Stimulated activated CD8-positive, alpha-beta memory T cell treated with anti-CD3 and anti-CD28 coated beads, Interleukin-15, amount 100 ng/mL, for 1 hour (primary cell): ENCODE results near the gene FRMD5.
A peak's percentile ranks its signal among the peaks of the same experiment; 100 is the strongest.
"Not testable (repeated sequence)": the region's sequence is repeated elsewhere in the genome, so short reads cannot be mapped to it uniquely, and the experiment has no call there.

Experiments used
- DNase-seq: peaks from one replicate; pipeline ENCODE4 v3.0.0-alpha.2; 2020; ENCODE audit warnings: low read depth

FRMD5 gene

GRCh38 chr15:44195151-44195740, at the start of gene FRMD5:
TSS of gene FRMD5 (minus strand) at chr15:44195271.
- peak; percentile 79 for DNase-seq

DNA sequence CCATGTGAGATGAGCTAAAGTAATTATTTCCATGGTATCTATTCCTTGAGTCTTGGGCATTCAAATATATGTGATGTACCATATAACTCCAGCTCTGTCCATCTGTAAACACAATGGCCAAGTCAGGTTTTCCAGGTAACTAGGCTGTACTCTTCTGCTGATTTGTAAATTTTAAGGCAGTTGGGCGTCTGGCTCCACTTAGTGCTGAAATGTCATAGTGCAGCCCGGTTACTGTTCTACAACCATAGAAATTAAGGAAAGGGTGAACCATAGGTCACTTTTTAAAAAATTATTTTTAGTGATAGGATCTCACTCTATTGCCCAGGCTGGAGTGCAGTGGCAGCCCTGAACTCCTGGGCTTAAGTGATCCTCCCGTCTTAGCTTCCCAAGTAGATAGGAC, 48.8 kb upstream of the FRMD5 start:
- DNase-seq, result no peak

DNA sequence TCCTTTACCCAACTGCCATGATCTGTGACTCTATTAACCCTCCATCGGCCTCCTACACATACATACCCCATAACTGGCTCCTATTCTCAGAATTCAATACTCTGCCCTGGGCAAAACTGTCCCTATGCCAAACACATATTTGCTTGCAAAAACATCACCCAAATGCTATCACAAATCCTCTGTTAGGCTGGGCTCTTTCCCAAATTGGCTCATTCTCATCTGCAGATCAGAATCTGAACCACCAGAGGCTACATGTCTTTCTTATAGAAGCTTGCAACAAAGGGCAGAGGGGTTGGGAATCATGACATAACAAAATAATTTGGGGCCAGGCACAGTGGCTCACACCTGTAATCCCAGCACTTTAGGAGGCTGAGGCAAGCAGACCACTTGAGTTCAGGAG, 48.1 kb upstream of the FRMD5 start:
- DNase-seq, result no peak

DNA sequence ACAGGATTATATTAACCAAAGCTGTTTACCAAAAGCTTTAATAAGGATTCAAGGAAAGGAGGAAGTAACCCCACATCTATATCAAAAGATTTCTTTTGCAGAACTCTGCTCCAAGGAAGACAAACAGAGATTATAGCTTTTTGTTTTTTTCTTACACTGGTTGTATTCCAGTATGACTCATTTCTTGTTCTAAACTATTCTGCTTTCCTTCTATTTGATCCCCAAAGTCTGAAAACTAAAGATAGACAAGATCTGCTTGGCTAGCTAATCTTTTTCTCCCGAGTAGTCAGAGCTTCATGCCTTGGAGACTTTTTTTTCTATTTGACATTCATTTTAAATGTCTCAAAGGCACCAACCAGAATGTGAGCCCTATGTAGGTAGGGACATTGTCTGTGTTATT, 36.8 kb upstream of the FRMD5 start:
- no peak for DNase-seq

DNA sequence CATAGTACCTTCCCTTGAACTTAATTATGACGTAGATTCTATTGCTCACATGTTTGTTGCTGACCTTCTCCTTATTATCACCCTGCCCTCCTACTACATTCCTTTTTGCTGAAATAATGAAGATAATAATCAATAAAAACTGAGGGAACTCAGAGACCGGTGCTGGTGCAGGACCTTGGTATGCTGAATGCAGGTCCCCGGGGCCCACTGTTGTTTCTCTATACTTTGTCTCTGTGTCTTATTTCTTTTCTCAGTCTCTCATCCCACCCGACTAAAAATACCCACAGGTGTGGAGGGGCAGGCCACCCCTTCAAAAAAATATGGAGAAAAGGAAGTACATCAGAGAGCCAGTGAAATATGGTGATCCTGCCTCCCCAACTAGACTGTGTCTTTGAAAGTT, 34.2 kb upstream of the FRMD5 start:
- DNase-seq, result not testable (repeated sequence)

DNA sequence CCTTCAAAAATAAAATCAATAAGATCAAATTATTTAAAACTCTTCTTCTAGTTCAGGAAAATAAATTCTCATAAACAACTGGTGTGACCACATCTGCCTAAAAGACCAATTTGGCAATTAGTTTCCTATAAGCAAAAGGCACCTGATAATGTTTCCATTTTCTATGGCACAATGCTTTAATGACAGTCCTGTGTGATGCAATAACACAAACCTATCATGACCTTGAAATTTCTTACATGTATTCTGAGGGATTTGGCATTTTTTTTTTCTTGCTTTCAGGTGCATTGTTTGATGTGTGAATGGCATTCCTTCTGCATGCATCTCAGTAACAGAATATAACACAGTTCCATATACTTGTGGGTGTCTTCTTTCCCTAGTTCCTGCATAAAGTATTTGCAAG, 32.5 kb upstream of the FRMD5 start:
- DNase-seq, result no peak

- DNase-seq, result not testable (repeated sequence)
Measured at GRCh38 chr15:44227001-44227400, 31.9 kb upstream of the FRMD5 start.

DNA sequence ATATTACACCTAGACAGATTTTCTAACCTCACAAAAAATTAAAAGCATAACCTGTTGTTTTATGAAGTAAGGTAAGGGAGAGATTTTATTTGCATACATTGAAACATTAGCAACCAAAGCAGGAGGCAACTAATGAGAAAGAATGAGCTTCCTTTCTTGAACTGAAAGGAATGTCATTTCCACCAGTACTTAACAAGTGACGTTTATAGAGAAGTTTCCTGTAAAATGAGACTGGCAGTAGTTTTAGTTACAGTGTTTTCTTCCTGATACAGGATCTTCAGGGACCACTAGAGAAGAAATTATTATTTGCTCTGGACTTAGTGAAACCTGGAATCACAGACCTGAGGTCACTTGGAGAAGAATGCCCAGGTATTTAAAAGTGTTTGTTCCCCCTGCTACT, 27.4 kb upstream of the FRMD5 start:
- DNase-seq, result no peak

GRCh38 chr15:44219073-44219472, 24.0 kb upstream of the FRMD5 start:
- no peak for DNase-seq

DNA sequence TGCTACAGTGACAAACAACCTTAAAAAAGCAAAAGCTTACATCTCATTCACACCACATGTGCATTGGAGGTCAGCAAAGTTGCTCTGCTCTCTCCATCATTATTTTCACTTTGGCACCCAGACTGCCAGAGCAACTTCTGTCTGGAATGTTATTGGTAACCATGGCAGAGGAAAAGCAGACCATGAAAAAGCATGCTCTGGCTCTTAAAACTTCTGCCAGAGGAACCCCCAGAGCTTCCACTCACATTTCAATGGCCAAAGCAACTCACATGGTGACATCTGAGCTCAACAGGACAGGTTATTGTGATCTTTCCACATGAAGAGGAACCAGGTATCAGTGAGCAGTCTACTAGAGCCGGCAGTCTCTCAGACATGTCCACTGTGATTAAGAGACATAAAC, 21.9 kb upstream of the FRMD5 start:
- no peak for DNase-seq

DNA sequence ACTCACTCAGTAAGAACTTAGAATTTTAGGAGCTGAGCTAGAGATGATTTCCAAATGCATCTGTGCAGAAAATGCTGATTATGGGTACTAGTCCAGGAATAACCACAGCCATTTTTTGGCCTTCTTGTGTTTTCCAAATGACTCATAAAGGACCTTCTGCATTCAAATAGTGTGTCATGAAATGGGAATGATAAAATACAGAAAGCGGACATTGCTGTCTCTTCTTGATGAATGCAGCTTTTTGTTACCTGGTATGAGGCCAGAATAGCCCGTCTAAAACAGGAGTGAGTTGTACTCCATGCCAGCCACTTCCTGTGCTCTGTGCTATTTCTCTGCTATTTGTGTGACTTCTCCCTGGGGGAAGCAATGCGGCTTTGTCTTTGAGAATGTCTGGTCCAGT, 20.5 kb upstream of the FRMD5 start:
- no peak for DNase-seq

GRCh38 chr15:44208956-44209355, 13.9 kb upstream of the FRMD5 start:
- no peak for DNase-seq

DNA sequence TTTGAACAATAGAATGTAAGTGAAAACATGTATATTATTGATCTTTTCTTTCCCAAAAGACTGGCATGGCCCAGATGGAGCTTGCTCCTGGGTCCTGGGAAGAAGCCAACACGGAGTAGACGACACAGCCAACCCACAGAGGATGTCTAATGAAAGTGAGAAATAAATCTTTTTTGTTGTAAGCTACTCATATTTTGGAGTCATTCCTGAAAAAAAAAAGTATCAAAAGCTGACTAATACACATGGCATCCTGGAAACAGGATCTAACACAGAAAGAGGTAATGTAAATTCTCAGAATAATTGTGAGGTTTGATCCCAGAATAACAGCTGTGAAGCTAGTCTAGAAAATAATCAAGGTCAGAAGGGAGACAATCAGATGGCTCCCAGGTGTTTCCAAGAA, 12.6 kb upstream of the FRMD5 start:
- DNase-seq, result no peak

DNA sequence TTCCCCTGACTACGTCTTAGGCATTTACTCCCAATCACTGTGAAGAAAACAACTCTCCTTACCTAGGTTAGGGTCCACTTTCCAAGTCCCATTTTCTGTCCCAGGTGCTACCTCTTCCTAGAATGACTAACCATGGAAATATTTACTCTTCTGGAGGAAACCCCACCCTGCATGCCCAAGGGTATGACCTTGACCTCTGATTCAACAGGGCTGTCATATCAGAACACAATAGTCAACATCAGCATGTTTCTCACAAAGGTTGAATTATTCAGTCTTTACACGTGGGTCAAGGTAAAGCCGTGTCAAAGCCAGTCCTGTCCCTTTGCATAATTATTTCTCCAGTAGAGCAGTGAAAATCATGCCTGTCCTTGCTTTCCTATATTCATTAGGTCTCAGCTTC, 4.3 kb upstream of the FRMD5 start:
- no peak for DNase-seq

GRCh38 chr15:44194323-44195150, 534 bp downstream of the FRMD5 start:
- DNase-seq, result no peak

DNA sequence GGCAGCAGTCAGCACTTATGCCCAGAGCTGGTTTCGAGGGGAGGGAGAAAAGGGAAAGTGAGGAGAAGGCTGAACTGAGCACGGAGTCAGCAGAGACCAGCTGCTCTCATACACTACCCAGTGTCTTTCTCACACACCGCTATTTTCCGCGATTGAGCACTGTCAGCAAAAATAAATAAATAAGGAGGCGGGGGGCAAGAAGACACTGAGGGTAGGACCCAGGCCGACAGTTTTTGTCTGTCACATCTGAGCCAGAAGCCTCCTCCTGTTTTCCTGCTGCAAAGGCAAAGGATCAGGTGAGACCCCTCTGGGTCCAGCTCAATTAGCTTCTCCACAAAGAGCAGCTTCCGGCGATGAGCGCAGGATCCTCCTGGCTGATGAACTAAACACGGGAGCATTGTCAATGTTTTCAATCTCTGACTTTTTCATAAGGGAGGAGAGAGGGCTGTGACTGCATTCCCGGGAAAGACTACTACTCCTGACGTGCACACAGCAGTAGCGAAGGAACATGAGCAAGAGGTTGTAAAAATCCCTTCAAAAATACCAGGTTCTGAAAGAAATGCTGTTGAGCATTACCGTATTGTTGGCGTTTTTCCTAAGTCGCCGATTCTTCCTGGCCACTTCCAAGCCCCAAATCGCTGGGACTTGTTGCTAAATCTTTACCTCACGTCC, 1.3 kb downstream of the FRMD5 start:
- no peak for DNase-seq

- no peak for DNase-seq
Measured at GRCh38 chr15:44188795-44189194, 6.3 kb downstream of the FRMD5 start.

- no peak for DNase-seq
Measured at GRCh38 chr15:44186705-44187104, 8.4 kb downstream of the FRMD5 start.

- no peak for DNase-seq
Measured at GRCh38 chr15:44183363-44183762, 11.7 kb downstream of the FRMD5 start.

DNA sequence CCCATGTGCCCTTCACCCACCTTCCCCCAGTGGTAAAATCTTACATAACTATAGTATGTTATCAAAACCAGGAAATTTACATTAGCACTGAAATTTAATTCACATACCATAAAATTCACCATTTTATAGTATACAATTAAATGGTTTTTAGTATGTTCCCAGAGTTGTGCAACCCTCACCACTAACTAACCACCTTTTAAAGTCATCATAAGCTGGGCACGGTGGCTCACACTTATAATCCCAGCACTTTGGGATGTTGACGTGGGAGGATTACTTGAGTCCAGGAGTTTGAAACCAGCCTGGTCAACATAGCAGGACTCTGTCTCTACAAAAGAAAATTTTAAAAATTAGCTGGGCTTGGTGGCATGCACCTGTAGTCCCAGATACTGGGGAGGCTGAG, 13.7 kb downstream of the FRMD5 start:
- DNase-seq, result no peak

DNA sequence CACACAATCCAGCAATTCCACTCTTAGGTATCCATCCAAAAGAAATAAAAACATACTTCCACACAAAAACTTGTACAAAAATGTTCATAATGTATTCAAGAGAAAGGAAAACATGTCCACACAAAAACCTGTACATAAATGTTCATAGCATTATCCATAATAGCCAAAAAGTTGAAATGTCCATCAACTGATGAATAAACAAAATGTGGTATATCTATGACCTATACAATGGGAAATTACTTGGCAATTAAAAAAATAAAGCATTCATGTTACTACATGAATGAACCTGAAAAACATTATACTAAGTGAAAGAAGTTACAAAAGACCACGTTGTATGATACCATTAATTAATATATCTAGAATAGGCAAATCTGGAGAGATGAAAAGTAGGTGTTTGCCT, 17.9 kb downstream of the FRMD5 start:
- DNase-seq, result no peak

DNA sequence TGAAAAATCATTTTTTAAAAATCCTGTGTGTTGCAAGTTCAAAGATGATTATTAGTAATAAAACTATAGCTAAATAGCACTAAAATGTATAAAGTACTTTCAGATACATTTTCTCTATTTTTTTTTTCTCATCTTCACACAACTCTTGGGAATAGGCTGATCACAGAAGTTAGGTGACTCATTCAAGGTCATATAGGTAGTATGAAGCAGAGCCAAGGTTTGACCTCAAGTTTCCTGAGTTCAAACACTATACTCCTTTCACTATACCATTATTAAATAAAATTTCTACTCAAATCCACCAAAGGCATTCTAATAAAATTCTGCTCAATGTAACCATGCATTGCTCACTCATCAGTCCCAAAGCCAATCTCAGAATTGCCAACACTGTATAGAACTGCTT, 21.3 kb downstream of the FRMD5 start:
- no peak for DNase-seq

DNA sequence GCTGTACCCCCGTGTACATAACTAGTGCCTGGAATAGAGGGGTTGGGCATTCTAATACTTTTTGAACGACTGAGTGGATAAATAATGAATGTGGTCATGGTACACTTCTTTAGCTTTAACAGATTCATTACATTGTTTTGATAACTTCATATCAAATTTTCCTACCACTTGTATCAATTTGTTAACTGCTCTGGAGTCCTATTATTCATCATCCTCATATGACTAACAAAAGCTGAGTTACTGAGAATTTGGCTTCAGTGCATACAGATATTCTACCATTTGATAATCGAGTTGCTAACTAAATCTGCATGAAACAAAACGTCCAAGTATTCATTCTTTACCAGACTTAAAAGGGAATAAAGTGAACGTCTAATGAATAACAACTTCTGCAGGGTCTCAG, 31.7 kb downstream of the FRMD5 start:
- no peak for DNase-seq
